HEK293 (cell line): ENCODE results near the gene INTS2.

ENCODE experiments used
- CTCF ChIA-PET: fragments of 350-600 bp; formaldehyde crosslinking; extraction: SDS; loops from one replicate; lab custom pipeline; 2021; ENCODE audit warnings: antibody characterized with exemption; lab: Yijun Ruan, JAX
- POLR2A ChIA-PET: fragments of 300-600 bp; formaldehyde crosslinking; extraction: SDS; loops from one replicate; lab custom pipeline; 2020; ENCODE audit warnings: antibody characterized with exemption, inconsistent platforms; lab: Yijun Ruan, JAX
- H3K27ac ChIP-seq: fragments of 200-500 bp; sonication (Bioruptor generic); 2 replicates; pipeline ENCODE4 v1.5.1; 2014; ENCODE audit warnings: low read depth, low read length, control low read depth, inconsistent platforms; ENCODE audit errors: extremely low read depth
- H3K36me3 ChIP-seq, 2 experiments: fragments of 200-500 bp in 1 of 2; sonication (Bioruptor generic) in 1 of 2; 1 replicate in 1 of 2; 2 replicates in 1 of 2; pipeline ENCODE4 v1.5.1; 2014 to 2017; ENCODE audit warnings: inconsistent platforms in 2 of 2, low read length in 2 of 2; ENCODE audit not compliant: control insufficient read depth in 2 of 2, insufficient read depth in 1 of 2
- H3K4me1 ChIP-seq: fragments of 200-500 bp; sonication (Bioruptor generic); 2 replicates; pipeline ENCODE4 v1.5.1; 2014; ENCODE audit warnings: mild to moderate bottlenecking, low read length, inconsistent platforms; ENCODE audit not compliant: control insufficient read depth, insufficient read depth
- H3K4me3 ChIP-seq: 2 replicates; pipeline ENCODE4 v1.5.1; 2011; ENCODE audit warnings: low read depth, mild to moderate bottlenecking, control low read depth, low read length, moderate library complexity
- H3K9me3 ChIP-seq: fragments of 200-500 bp; sonication (Bioruptor generic); 2 replicates; pipeline ENCODE4 v1.5.1; 2014; ENCODE audit warnings: low read depth, low read length, inconsistent platforms; ENCODE audit not compliant: control insufficient read depth, insufficient read depth
- GLIS2 ChIP-seq: fragments of 450-650 bp; formaldehyde crosslinking; IDR thresholded peaks from 2 replicates; pipeline ENCODE4 v1.5.1; 2016; ENCODE audit warnings: missing biosample characterization, missing genetic modification characterization
- HOXC10 ChIP-seq: sonication (generic); formaldehyde crosslinking; IDR thresholded peaks from 2 replicates; pipeline ENCODE4 v1.8.1; 2023; ENCODE audit warnings: mild to moderate bottlenecking, missing genetic modification reagents
- PRDM1 ChIP-seq: fragments of 450-650 bp; formaldehyde crosslinking; IDR thresholded peaks from 2 replicates; pipeline ENCODE4; 2016; ENCODE audit warnings: missing biosample characterization, missing genetic modification characterization
- ZBTB11 ChIP-seq: fragments of 450-650 bp; formaldehyde crosslinking; conservative IDR thresholded peaks from 2 replicates; pipeline ENCODE4 v1.5.1; 2016; ENCODE audit warnings: low read depth, missing biosample characterization, missing genetic modification characterization
- ZBTB21 ChIP-seq: fragments of 450-650 bp; formaldehyde crosslinking; IDR thresholded peaks from 2 replicates; pipeline ENCODE4 v1.5.1; 2017; ENCODE audit warnings: missing biosample characterization, missing genetic modification characterization
- ZEB2 ChIP-seq: fragments of 450-650 bp; formaldehyde crosslinking; IDR thresholded peaks from 2 replicates; pipeline ENCODE4 v1.5.1; 2016; ENCODE audit warnings: missing biosample characterization, missing genetic modification characterization
- ZNF132 ChIP-seq: fragments of 450-650 bp; formaldehyde crosslinking; IDR thresholded peaks from 2 replicates; pipeline ENCODE4 v1.5.1; 2017; ENCODE audit warnings: missing biosample characterization, missing genetic modification characterization, borderline replicate concordance
- ZNF146 ChIP-seq: fragments of 450-650 bp; formaldehyde crosslinking; IDR thresholded peaks from 2 replicates; pipeline ENCODE4 v1.5.1; 2016; ENCODE audit warnings: missing biosample characterization, missing genetic modification characterization
- ZNF184 ChIP-seq: fragments of 450-650 bp; IDR thresholded peaks from 2 replicates; pipeline ENCODE4 v1.5.1; 2018; ENCODE audit warnings: missing biosample characterization, mild to moderate bottlenecking, missing genetic modification characterization
- ZNF223 ChIP-seq: fragments of 450-650 bp; formaldehyde crosslinking; IDR thresholded peaks from 2 replicates; pipeline ENCODE4 v1.5.1; 2016; ENCODE audit warnings: missing biosample characterization, missing genetic modification characterization
- ZNF302 ChIP-seq: fragments of 450-650 bp; formaldehyde crosslinking; IDR thresholded peaks from 2 replicates; pipeline ENCODE4 v1.5.1; 2016; ENCODE audit warnings: missing biosample characterization, missing genetic modification characterization, low read depth
- ZNF449 ChIP-seq: fragments of 450-650 bp; formaldehyde crosslinking; IDR thresholded peaks from 2 replicates; pipeline ENCODE4 v1.5.1; 2017; ENCODE audit warnings: missing biosample characterization, mild to moderate bottlenecking, missing genetic modification characterization, moderate library complexity
- ZNF521 ChIP-seq: fragments of 450-650 bp; formaldehyde crosslinking; IDR thresholded peaks from 2 replicates; pipeline ENCODE4 v1.5.1; 2017; ENCODE audit warnings: missing biosample characterization, mild to moderate bottlenecking, missing genetic modification characterization
- ZNF664 ChIP-seq: fragments of 450-650 bp; formaldehyde crosslinking; IDR thresholded peaks from 2 replicates; pipeline ENCODE4 v1.5.1; 2016; ENCODE audit warnings: missing biosample characterization, missing genetic modification characterization

Gene INTS2

GRCh38 chr17:61832463-61832862 lies 95.3 kb downstream of the INTS2 start (continued):
- TF ChIP-seq ZBTB11 (tag by site-specific recombination) (no peak), ZNF521 (no peak), HOXC10 (no peak)

- TF ChIP-seq ZNF184 (tag by site-specific recombination) (no peak), GLIS2 (tag by site-specific recombination) (no peak), ZNF132 (tag by site-specific recombination) (no peak), ZNF223 (tag by site-specific recombination) (no peak), ZNF146 (no peak), ZBTB21 (tag by site-specific recombination) (no peak), PRDM1 (tag by site-specific recombination) (no peak)
- ChIA-PET POLR2A (no interaction called here), CTCF (no interaction called here)
- H3K36me3 ChIP-seq, result peaks cover 25 to 56% of the 10 kb centered on the region in 2 experiments
- 0 out of 2 replicates have a peak, but pooled peaks cover 2% of the 10 kb centered on the region for H3K9me3 ChIP-seq
- no peak overlapping the region for H3K4me3 ChIP-seq
- no peaks in the 10 kb centered on the region for H3K4me1 ChIP-seq
- no peak overlapping the region for H3K27ac ChIP-seq
Observed at GRCh38 chr17:61831099-61831498, 96.7 kb downstream of the INTS2 start.

GRCh38 chr17:61828694-61829093 lies 99.1 kb downstream of the INTS2 start:
- peaks cover 18 to 52% of the 10 kb centered on the region in 2 experiments for H3K36me3 ChIP-seq
- TF ChIP-seq ZNF449 (tag by site-specific recombination) (no peak), ZNF664 (tag by site-specific recombination) (0 out of 2 replicates have a peak, but pooled peaks have one; percentile 58)
- TF ChIP-seq, all 188 proteins: peak for 1
- Histone ChIP-seq H3K9me3 (0 out of 2 replicates have a peak, but pooled peaks cover 2% of the 10 kb centered on the region), H3K27ac (no peak overlapping the region), H3K4me3 (no peak overlapping the region), H3K4me1 (no peaks in the 10 kb centered on the region)
- ChIA-PET CTCF (interaction anchor here (0.7 to 1.8 kb wide), 3 partner anchors 8 to 417 kb away, joined by 3 to 6 read pairs (median 3); no protein-coding TSS in a partner anchor), POLR2A (no interaction called here)

- no peak overlapping the region for H3K27ac ChIP-seq
- POLR2A ChIA-PET, result no interaction called here
- peaks cover 20 to 47% of the 10 kb centered on the region in 2 experiments for H3K36me3 ChIP-seq
- 0 out of 2 replicates have a peak, but pooled peaks cover 2% of the 10 kb centered on the region for H3K9me3 ChIP-seq
- no peak overlapping the region for H3K4me3 ChIP-seq
- TF ChIP-seq ZEB2 (tag by site-specific recombination), result no peak
- TF ChIP-seq ZNF302 (tag by site-specific recombination), result no peak
- TF ChIP-seq ZNF146, result peak; percentile 85
- TF ChIP-seq, all 188 proteins: peak for 1
- H3K4me1 ChIP-seq, result no peaks in the 10 kb centered on the region
- CTCF ChIA-PET, result interaction anchor here (0.7 to 1.8 kb wide), 2 partner anchors 9 to 192 kb away, joined by 3 to 6 read pairs; no protein-coding TSS in a partner anchor
Observed at GRCh38 chr17:61827649-61828395, 100.0 kb downstream of the INTS2 start.
